ENCODE results near the gene PFDN4.

PFDN4 gene

GRCh38 chr20:54208548-54209176 lies 775 bp downstream of the PFDN4 start:
- peak overlapping the region; percentile 93 for H3K4me3 ChIP-seq
- H3K4me1 ChIP-seq = peaks cover 32% of the 10 kb centered on the region
- H4K20me1 ChIP-seq = peaks cover 43% of the 10 kb centered on the region
- H3K4me2 ChIP-seq = peak overlapping the region; percentile 90
- no peaks in the 10 kb centered on the region for H3K27me3 ChIP-seq
- peaks cover 26% of the 10 kb centered on the region for H3K36me3 ChIP-seq
- no peak for TF ChIP-seq Cebpa-rat (IDR thresholded peaks at IDR 0.05)
- no peaks in the 10 kb centered on the region for H3K9me3 ChIP-seq
- peak overlapping the region; percentile 100 for H3K27ac ChIP-seq
- peak overlapping the region; percentile 100 for H3K9ac ChIP-seq

- peak overlapping the region; percentile 100; the same call in 1 of the 2 replicates for H3K27ac ChIP-seq
- H3K4me1 ChIP-seq = peaks cover 32% of the 10 kb centered on the region
- no peak for TF ChIP-seq Cebpa-rat (IDR thresholded peaks at IDR 0.05)
- peak overlapping the region; percentile 93 for H3K4me3 ChIP-seq
- H3K4me2 ChIP-seq = peak overlapping the region; percentile 90
- peak overlapping the region; percentile 100 for H3K9ac ChIP-seq
- peaks cover 26% of the 10 kb centered on the region for H3K36me3 ChIP-seq
- H3K9me3 ChIP-seq = no peaks in the 10 kb centered on the region
- peaks cover 50% of the 10 kb centered on the region for H4K20me1 ChIP-seq
- H3K27me3 ChIP-seq = no peaks in the 10 kb centered on the region
These were observed 1.4 kb downstream of the PFDN4 start for GRCh38 chr20:54209216-54209813.

- peak overlapping the region; percentile 58 for H3K4me2 ChIP-seq
- H3K4me3 ChIP-seq = no peak overlapping the region
- TF ChIP-seq Cebpa-rat (IDR thresholded peaks at IDR 0.05) = no peak
- H3K4me1 ChIP-seq = peaks cover 32% of the 10 kb centered on the region
- no peak overlapping the region for H3K9ac ChIP-seq
- H4K20me1 ChIP-seq = peaks cover 66% of the 10 kb centered on the region
- no peak overlapping the region for H3K27ac ChIP-seq
- H3K27me3 ChIP-seq = no peaks in the 10 kb centered on the region
- peaks cover 55% of the 10 kb centered on the region for H3K36me3 ChIP-seq
- no peaks in the 10 kb centered on the region for H3K9me3 ChIP-seq
These were observed 4.3 kb downstream of the PFDN4 start for GRCh38 chr20:54212226-54212625.

GRCh38 chr20:54212871-54213270 lies 5.0 kb downstream of the PFDN4 start:
- Histone ChIP-seq H4K20me1 (peaks cover 66% of the 10 kb centered on the region), H3K9ac (no peak overlapping the region), H3K9me3 (no peaks in the 10 kb centered on the region), H3K27ac (no peak overlapping the region), H3K4me1 (peaks cover 34% of the 10 kb centered on the region), H3K4me3 (no peak overlapping the region), H3K36me3 (peaks cover 61% of the 10 kb centered on the region), H3K4me2 (peak overlapping the region; percentile 58; the same call in 1 of the 2 replicates), H3K27me3 (no peaks in the 10 kb centered on the region)
- TF ChIP-seq Cebpa-rat (IDR thresholded peaks at IDR 0.05) = no peak

- H3K4me2 ChIP-seq = no peak overlapping the region
- H3K36me3 ChIP-seq = peaks cover 62% of the 10 kb centered on the region
- H3K27ac ChIP-seq = no peak overlapping the region
- peaks cover 58% of the 10 kb centered on the region for H4K20me1 ChIP-seq
- H3K9ac ChIP-seq = no peak overlapping the region
- no peaks in the 10 kb centered on the region for H3K27me3 ChIP-seq
- peaks cover 36% of the 10 kb centered on the region for H3K4me1 ChIP-seq
- H3K9me3 ChIP-seq = no peaks in the 10 kb centered on the region
- no peak for TF ChIP-seq Cebpa-rat (IDR thresholded peaks at IDR 0.05)
- H3K4me3 ChIP-seq = no peak overlapping the region
These were observed 6.7 kb downstream of the PFDN4 start for GRCh38 chr20:54214566-54214965.

GRCh38 chr20:54215157-54215789 lies 7.4 kb downstream of the PFDN4 start:
- no peak for TF ChIP-seq Cebpa-rat (IDR thresholded peaks at IDR 0.05)
- Histone ChIP-seq H3K27me3 (no peaks in the 10 kb centered on the region), H4K20me1 (peaks cover 51% of the 10 kb centered on the region), H3K36me3 (peaks cover 63% of the 10 kb centered on the region), H3K9me3 (no peaks in the 10 kb centered on the region), H3K4me2 (no peak overlapping the region), H3K4me1 (peaks cover 30% of the 10 kb centered on the region), H3K4me3 (no peak overlapping the region), H3K9ac (no peak overlapping the region), H3K27ac (no peak overlapping the region)

- H3K9me3 ChIP-seq = no peaks in the 10 kb centered on the region
- H3K9ac ChIP-seq = no peak overlapping the region
- TF ChIP-seq Cebpa-rat (IDR thresholded peaks at IDR 0.05) = no peak
- no peak overlapping the region for H3K4me3 ChIP-seq
- H3K27ac ChIP-seq = no peak overlapping the region
- peaks cover 64% of the 10 kb centered on the region for H3K36me3 ChIP-seq
- H3K4me1 ChIP-seq = peaks cover 15% of the 10 kb centered on the region
- H4K20me1 ChIP-seq = peaks cover 32% of the 10 kb centered on the region
- no peak overlapping the region for H3K4me2 ChIP-seq
- H3K27me3 ChIP-seq = no peaks in the 10 kb centered on the region
These were observed 9.9 kb downstream of the PFDN4 start for GRCh38 chr20:54217762-54218161.

- Histone ChIP-seq H3K4me3 (no peak overlapping the region), H4K20me1 (peaks cover 25% of the 10 kb centered on the region), H3K4me1 (peaks cover 13% of the 10 kb centered on the region), H3K9ac (no peak overlapping the region), H3K27ac (peak overlapping the region; percentile 43; the same call in 1 of the 2 replicates), H3K9me3 (no peaks in the 10 kb centered on the region), H3K4me2 (peak overlapping the region; percentile 39; the same call in 1 of the 2 replicates), H3K27me3 (no peaks in the 10 kb centered on the region), H3K36me3 (peaks cover 62% of the 10 kb centered on the region)
- no peak for TF ChIP-seq Cebpa-rat (IDR thresholded peaks at IDR 0.05)
These were observed 10.6 kb downstream of the PFDN4 start for GRCh38 chr20:54218470-54218869.

GRCh38 chr20:54219751-54220426 lies 12.0 kb downstream of the PFDN4 start:
- no peak overlapping the region for H3K4me3 ChIP-seq

More at GRCh38 chr20:54219751-54220426, 12.0 kb downstream of the PFDN4 start:
- Histone ChIP-seq H3K4me2 (no peak overlapping the region), H3K4me1 (peaks cover 13% of the 10 kb centered on the region), H3K27ac (no peak overlapping the region), H3K9ac (no peak overlapping the region), H3K27me3 (no peaks in the 10 kb centered on the region), H4K20me1 (peaks cover 10% of the 10 kb centered on the region), H3K36me3 (peaks cover 57% of the 10 kb centered on the region), H3K9me3 (no peaks in the 10 kb centered on the region)
- no peak for TF ChIP-seq Cebpa-rat (IDR thresholded peaks at IDR 0.05)
